Occipital lobe (tissue), 2 donors: ENCODE data around the gene PANX1. TPM values are rescaled to one million over a fixed set of nuclear protein-coding genes. Genes with fewer than 3 reads are reported as not detected.
"Not testable (repeated sequence)": the region's sequence is repeated elsewhere in the genome, so short reads cannot be mapped to it uniquely, and the experiment has no call there.

Experiments
- DNase-seq: peaks from one replicate; lab custom pipeline; 2025; lab: John Stamatoyannopoulos, UW
- total RNA-seq: library from RNA; depleted of rRNA; stranded (reverse); fragments of >200 nt; gene quantifications from one replicate; pipeline ENCODE4 v1.2.3, GENCODE V29; 2014

PANX1 gene
- 191 TPM for total RNA-seq

GRCh38 chr11:94128746-94129511 lies at the start of gene PANX1:
PANX1 (plus strand) TSS chr11:94128841; CDS start chr11:94129313, 472 bp downstream.
- peak; percentile 57 for DNase-seq

- no peak for DNase-seq
These were observed 44.5 kb upstream of the PANX1 start for GRCh38 chr11:94084164-94084563.

- DNase-seq = no peak
These were observed 39.7 kb upstream of the PANX1 start for GRCh38 chr11:94088906-94089305.

GRCh38 chr11:94089341-94089740 lies 39.3 kb upstream of the PANX1 start:
- no peak for DNase-seq

- DNase-seq = no peak
These were observed 38.2 kb upstream of the PANX1 start for GRCh38 chr11:94090401-94090800.

- no peak for DNase-seq
These were observed 37.5 kb upstream of the PANX1 start for GRCh38 chr11:94091091-94091490.

- no peak for DNase-seq
These were observed 28.4 kb upstream of the PANX1 start for GRCh38 chr11:94100253-94100652.

- no peak for DNase-seq
These were observed 25.2 kb upstream of the PANX1 start for GRCh38 chr11:94103471-94103870.

GRCh38 chr11:94104734-94105133 lies 23.9 kb upstream of the PANX1 start:
- no peak for DNase-seq

GRCh38 chr11:94106716-94107115 lies 21.9 kb upstream of the PANX1 start:
- DNase-seq = no peak

GRCh38 chr11:94107363-94107762 lies 21.3 kb upstream of the PANX1 start:
- no peak for DNase-seq

- DNase-seq = no peak
These were observed 17.4 kb upstream of the PANX1 start for GRCh38 chr11:94111241-94111640.

- no peak for DNase-seq
These were observed 17.0 kb upstream of the PANX1 start for GRCh38 chr11:94111660-94112059.

- no peak for DNase-seq
These were observed 16.3 kb upstream of the PANX1 start for GRCh38 chr11:94112206-94112953.

GRCh38 chr11:94117197-94117574 lies 11.5 kb upstream of the PANX1 start:
- no peak for DNase-seq

- DNase-seq = no peak
These were observed 10.8 kb upstream of the PANX1 start for GRCh38 chr11:94117871-94118270.

- DNase-seq = not testable (repeated sequence)
These were observed 9.0 kb upstream of the PANX1 start for GRCh38 chr11:94119676-94120075.

- DNase-seq = not testable (repeated sequence)
These were observed 8.1 kb upstream of the PANX1 start for GRCh38 chr11:94120516-94120915.

GRCh38 chr11:94120946-94121345 lies 7.7 kb upstream of the PANX1 start:
- no peak for DNase-seq

- no peak for DNase-seq
These were observed 3.1 kb upstream of the PANX1 start for GRCh38 chr11:94125407-94126115.

- DNase-seq = no peak
These were observed 1.0 kb upstream of the PANX1 start for GRCh38 chr11:94127638-94128037.

GRCh38 chr11:94128291-94128745 lies 323 bp upstream of the PANX1 start:
- DNase-seq = peak; percentile 54
